EH (cell line): ENCODE data around the gene AKR1C4.

Source experiments
- DNase-seq: peaks from one replicate; pipeline ENCODE4 v3.0.0-alpha.2; 2015; ENCODE audit warnings: low read depth

AKR1C4 gene

DNA sequence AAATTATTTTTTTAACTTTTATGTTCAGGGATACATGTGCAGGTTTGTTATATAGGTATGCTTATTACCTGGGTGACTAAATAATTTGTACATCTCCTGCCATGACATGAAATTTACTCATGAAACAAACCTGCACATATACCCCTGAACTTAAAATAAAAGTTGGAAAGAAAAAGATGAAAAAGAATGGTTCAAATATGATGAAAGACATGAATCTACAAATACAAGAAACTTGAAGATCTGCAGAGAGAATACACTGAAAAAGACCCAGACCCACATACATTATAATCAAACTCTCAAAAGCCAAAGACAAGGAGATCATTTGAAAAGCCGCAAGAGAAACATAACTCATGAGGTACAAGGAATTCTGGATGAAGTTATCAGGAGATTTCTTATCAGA lies 70.2 kb downstream of the AKR1C4 start:
- DNase-seq = no peak

DNA sequence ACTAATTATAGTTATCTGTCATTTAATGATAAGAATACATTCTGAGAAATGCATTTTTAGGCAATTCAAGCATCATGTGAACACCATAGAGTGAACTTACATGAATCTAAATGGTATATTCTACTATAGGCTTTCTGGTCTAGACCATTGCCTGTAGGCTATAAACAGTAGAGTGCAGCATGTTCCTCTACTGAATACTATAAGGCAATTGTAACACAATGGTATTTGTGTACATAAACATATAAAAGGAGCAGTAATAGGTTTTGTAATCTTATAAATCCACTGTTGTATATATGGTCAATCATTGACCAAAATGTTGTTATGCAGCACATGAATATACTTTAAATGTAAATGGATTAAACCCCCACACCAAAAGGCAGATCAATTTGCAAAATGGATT lies 71.6 kb downstream of the AKR1C4 start:
- no peak for DNase-seq
